ENCODE data around the gene PPP1R14C.

DNA sequence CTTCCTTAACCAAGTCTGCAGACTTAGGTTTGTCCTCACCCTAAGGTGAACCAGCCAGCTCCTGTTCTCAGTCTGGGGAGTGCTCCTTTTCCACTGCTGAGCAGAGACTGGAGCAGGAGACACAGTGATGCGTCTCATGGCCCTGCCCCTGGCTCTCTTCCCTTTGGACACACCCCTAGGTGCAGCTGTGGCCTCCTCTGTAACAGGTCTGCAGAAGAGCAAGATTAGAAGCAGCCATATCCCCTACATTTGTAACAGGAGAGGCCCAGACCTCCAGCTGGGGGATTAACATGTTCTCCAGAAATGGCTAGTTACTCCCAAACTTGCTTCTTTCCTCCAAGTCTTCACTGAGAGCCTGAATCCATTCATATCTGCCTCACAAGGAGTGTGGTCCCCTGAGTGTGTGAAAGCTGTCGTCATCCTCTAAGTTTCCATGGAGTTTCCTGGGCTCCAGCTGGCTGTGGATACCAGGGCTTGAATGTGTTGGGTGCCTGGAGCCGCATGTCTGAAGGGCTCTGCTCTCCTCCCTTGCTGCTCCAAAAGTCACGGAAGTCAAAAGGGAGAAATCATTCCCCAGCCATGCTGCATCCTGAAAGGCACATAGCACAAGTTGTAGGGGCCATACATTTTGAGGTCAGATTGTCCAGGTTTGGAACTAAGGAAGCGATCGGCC, 57.7 kb downstream of the PPP1R14C start:
- TF ChIP-seq, protein P1, sequence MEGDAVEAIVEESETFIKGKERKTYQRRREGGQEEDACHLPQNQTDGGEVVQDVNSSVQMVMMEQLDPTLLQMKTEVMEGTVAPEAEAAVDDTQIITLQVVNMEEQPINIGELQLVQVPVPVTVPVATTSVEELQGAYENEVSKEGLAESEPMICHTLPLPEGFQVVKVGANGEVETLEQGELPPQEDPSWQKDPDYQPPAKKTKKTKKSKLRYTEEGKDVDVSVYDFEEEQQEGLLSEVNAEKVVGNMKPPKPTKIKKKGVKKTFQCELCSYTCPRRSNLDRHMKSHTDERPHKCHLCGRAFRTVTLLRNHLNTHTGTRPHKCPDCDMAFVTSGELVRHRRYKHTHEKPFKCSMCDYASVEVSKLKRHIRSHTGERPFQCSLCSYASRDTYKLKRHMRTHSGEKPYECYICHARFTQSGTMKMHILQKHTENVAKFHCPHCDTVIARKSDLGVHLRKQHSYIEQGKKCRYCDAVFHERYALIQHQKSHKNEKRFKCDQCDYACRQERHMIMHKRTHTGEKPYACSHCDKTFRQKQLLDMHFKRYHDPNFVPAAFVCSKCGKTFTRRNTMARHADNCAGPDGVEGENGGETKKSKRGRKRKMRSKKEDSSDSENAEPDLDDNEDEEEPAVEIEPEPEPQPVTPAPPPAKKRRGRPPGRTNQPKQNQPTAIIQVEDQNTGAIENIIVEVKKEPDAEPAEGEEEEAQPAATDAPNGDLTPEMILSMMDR (IDR thresholded peaks at IDR 0.05; ENCODE audit: poor library complexity, severe bottlenecking): no peak
- TF ChIP-seq POLR2AphosphoS5 (IDR thresholded peaks at IDR 0.05) (no peak), RAD21 (conservative IDR thresholded peaks at IDR 0.05) (no peak), SMC3 (conservative IDR thresholded peaks at IDR 0.05; ENCODE audit: poor library complexity) (no peak), MXI1 (conservative IDR thresholded peaks at IDR 0.05; ENCODE audit: poor library complexity, severe bottlenecking) (no peak), EP300 (conservative IDR thresholded peaks at IDR 0.05; ENCODE audit: poor library complexity, severe bottlenecking) (no peak)

Measured in neural cell (in vitro differentiated cells).